ENCODE measurements around the gene SYT9.

The SYT9 gene

DNA sequence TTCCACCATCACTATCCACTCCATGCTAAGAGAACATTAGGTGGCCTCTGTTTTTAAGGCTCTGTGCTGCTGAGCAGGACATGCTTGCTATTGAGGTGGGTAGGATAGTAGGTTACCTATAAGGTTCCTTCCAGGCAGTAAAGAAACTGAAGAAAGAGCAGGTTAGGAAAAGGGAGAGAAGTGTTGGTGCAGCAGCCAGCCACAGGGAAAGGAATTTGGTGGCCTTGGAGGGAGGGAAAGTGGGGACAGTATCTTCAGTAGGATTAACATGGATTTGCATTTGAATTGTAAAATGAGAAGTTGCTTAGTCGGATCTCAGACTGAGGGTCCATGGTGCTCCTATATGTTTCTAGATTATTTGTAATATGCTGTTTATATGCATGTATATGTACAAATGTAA is 184.4 kb downstream of the SYT9 start:
- Histone ChIP-seq H3K27ac (ENCODE audit: low read depth, low read length) (no peak overlapping the region), H3K9ac (ENCODE audit: low read length in 5 of 5) (no peak overlapping the region), H3K27me3 (ENCODE audit: control insufficient read depth in 5 of 5, insufficient read depth in 4 of 5, low read length in 5 of 5) (no peaks in the 10 kb centered on the region), H3K4me3 (ENCODE audit: low read depth in 1 of 5, low read length in 5 of 5) (no peak overlapping the region), H3K4me1 (ENCODE audit: control insufficient read depth in 5 of 5, insufficient read depth in 5 of 5, low read length in 5 of 5) (peaks cover 0 to 5% (median 3%) of the 10 kb centered on the region in 5 donors), H3K36me3 (ENCODE audit: control insufficient read depth in 5 of 5, insufficient read depth in 5 of 5, low read length in 5 of 5) (no peaks in the 10 kb centered on the region), H3K9me3 (ENCODE audit: control insufficient read depth in 5 of 5, low read length in 5 of 5) (no peaks in the 10 kb centered on the region)

GRCh38 chr11:7436657-7437056 is 185.0 kb downstream of the SYT9 start:
- Histone ChIP-seq H3K4me3 (ENCODE audit: low read depth in 1 of 5, low read length in 5 of 5) (no peak overlapping the region), H3K4me1 (ENCODE audit: control insufficient read depth in 5 of 5, insufficient read depth in 5 of 5, low read length in 5 of 5) (peaks cover 0 to 5% (median 3%) of the 10 kb centered on the region in 5 donors), H3K9ac (ENCODE audit: low read length in 5 of 5) (no peak overlapping the region), H3K27me3 (ENCODE audit: control insufficient read depth in 5 of 5, insufficient read depth in 4 of 5, low read length in 5 of 5) (no peaks in the 10 kb centered on the region), H3K36me3 (ENCODE audit: control insufficient read depth in 5 of 5, insufficient read depth in 5 of 5, low read length in 5 of 5) (no peaks in the 10 kb centered on the region), H3K9me3 (ENCODE audit: control insufficient read depth in 5 of 5, low read length in 5 of 5) (no peaks in the 10 kb centered on the region), H3K27ac (ENCODE audit: low read depth, low read length) (no peak overlapping the region)

DNA sequence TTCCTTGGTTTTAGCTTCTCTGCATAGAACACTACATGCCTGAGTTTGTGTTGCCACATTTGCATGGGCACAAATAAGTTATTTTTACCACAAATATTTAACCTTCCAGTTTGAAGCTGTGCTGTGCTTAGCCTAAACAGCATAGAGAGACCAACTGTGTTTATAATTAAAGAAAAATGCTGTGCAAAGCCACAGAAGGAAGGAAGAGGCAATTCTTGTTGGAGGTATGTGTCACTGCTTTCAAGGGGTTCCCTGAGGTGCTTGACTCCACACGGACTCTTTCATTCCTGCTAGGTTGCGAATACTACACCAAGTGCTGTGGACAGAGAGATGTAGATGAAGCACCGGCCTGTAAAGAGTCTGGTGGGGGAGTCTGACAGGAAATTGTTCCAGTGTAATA is 186.0 kb downstream of the SYT9 start:
- H3K9ac ChIP-seq (ENCODE audit: low read length in 5 of 5): no peak overlapping the region

GRCh38 chr11:7439746-7440320 is 188.1 kb downstream of the SYT9 start:
- no peak overlapping the region for H3K9ac ChIP-seq (ENCODE audit: low read length in 5 of 5)

More for the DNA sequence above, 186.0 kb downstream of the SYT9 start:
- Histone ChIP-seq H3K36me3 (ENCODE audit: control insufficient read depth in 5 of 5, insufficient read depth in 5 of 5, low read length in 5 of 5) (no peaks in the 10 kb centered on the region), H3K27ac (ENCODE audit: low read depth, low read length) (no peak overlapping the region), H3K4me1 (ENCODE audit: control insufficient read depth in 5 of 5, insufficient read depth in 5 of 5, low read length in 5 of 5) (peaks cover 0 to 5% (median 3%) of the 10 kb centered on the region in 5 donors), H3K4me3 (ENCODE audit: low read depth in 1 of 5, low read length in 5 of 5) (no peak overlapping the region), H3K9me3 (ENCODE audit: control insufficient read depth in 5 of 5, low read length in 5 of 5) (no peaks in the 10 kb centered on the region), H3K27me3 (ENCODE audit: control insufficient read depth in 5 of 5, insufficient read depth in 4 of 5, low read length in 5 of 5) (no peaks in the 10 kb centered on the region)

GRCh38 chr11:7442588-7443215 is 191.0 kb downstream of the SYT9 start:
- H3K4me1 ChIP-seq (ENCODE audit: control insufficient read depth in 5 of 5, insufficient read depth in 5 of 5, low read length in 5 of 5): no peaks in the 10 kb centered on the region
- H3K27me3 ChIP-seq (ENCODE audit: control insufficient read depth in 5 of 5, insufficient read depth in 4 of 5, low read length in 5 of 5): peaks cover 0 to 4% (median 0%) of the 10 kb centered on the region in 5 donors
- H3K36me3 ChIP-seq (ENCODE audit: control insufficient read depth in 5 of 5, insufficient read depth in 5 of 5, low read length in 5 of 5): no peaks in the 10 kb centered on the region
- no peaks in the 10 kb centered on the region for H3K9me3 ChIP-seq (ENCODE audit: control insufficient read depth in 5 of 5, low read length in 5 of 5)
- H3K27ac ChIP-seq (ENCODE audit: low read depth, low read length): no peak overlapping the region
- no peak overlapping the region for H3K4me3 ChIP-seq (ENCODE audit: low read depth in 1 of 5, low read length in 5 of 5)
- no peak overlapping the region for H3K9ac ChIP-seq (ENCODE audit: low read length in 5 of 5)

More at GRCh38 chr11:7439746-7440320, 188.1 kb downstream of the SYT9 start:
- Histone ChIP-seq H3K9me3 (ENCODE audit: control insufficient read depth in 5 of 5, low read length in 5 of 5) (no peaks in the 10 kb centered on the region), H3K36me3 (ENCODE audit: control insufficient read depth in 5 of 5, insufficient read depth in 5 of 5, low read length in 5 of 5) (no peaks in the 10 kb centered on the region), H3K27me3 (ENCODE audit: control insufficient read depth in 5 of 5, insufficient read depth in 4 of 5, low read length in 5 of 5) (peaks cover 0 to 3% (median 0%) of the 10 kb centered on the region in 5 donors), H3K27ac (ENCODE audit: low read depth, low read length) (no peak overlapping the region), H3K4me1 (ENCODE audit: control insufficient read depth in 5 of 5, insufficient read depth in 5 of 5, low read length in 5 of 5) (peaks cover 0 to 5% (median 3%) of the 10 kb centered on the region in 5 donors), H3K4me3 (ENCODE audit: low read depth in 1 of 5, low read length in 5 of 5) (no peak overlapping the region)

DNA sequence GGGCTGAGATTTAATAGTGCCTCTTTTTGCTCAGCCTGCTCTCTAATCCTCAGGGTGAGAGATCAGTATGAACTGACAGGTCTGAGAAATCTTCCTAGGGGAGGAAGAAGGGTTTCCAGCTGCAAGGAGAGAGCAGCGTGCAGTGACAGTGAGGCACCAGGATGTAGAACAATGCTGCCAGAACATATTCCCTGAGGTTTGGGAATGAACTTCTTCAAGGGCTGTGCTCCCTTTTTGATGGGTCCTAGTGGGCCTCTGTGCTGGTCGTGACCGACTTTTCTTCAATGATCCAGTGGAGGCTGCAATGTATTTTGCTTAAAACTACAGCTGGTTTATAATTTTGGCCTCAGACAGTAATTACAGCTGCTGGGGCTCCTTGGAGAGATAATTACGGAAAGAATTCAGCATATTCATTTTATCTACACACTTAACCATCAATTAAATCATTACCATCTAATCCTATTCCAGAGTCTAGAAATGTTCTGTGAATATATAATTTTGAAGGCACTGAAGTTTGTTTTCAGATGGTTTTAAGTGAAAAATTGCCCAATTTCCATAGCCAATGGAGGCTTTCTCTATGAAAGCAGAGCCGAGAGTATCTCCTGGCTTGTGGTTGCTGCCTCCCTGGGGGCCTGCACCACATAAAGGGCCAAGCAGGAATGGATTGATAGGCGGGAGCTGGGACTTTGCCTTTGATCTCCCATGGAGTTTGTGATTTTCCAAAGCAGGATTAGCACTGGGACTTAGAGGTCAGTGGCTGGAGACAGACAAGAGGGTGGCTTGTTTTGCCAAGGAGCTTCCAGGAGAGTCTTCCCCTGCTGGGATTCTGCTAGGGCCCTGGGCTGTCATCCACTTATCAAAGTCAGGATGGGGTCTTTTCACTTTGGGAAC is 192.6 kb downstream of the SYT9 start:
- H3K27ac ChIP-seq (ENCODE audit: low read depth, low read length): no peak overlapping the region
- no peak overlapping the region for H3K9ac ChIP-seq (ENCODE audit: low read length in 5 of 5)

DNA sequence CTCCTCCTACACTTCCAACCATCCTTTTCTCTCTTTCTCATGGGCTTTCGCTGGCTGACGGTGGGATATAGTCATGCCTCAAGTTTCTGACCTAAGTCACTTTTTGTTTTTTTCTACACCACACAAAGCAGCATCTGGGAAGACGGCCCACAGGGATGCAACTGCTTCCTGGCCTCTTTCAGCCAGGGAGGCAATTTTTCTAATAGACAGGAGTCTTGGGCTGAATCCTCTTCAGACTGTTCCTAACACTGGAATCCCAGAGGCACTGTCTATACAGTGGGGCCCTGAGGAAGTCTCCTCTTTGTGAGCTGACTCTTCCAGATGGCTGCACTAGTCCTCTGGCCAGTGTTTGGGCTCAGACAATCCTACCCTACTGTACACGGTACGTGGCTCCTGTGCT is 193.9 kb downstream of the SYT9 start:
- no peaks in the 10 kb centered on the region for H3K9me3 ChIP-seq (ENCODE audit: control insufficient read depth in 5 of 5, low read length in 5 of 5)
- peaks cover 0 to 4% (median 0%) of the 10 kb centered on the region in 5 donors for H3K27me3 ChIP-seq (ENCODE audit: control insufficient read depth in 5 of 5, insufficient read depth in 4 of 5, low read length in 5 of 5)
- no peak overlapping the region for H3K4me3 ChIP-seq (ENCODE audit: low read depth in 1 of 5, low read length in 5 of 5)
- H3K27ac ChIP-seq (ENCODE audit: low read depth, low read length): no peak overlapping the region
- H3K4me1 ChIP-seq (ENCODE audit: control insufficient read depth in 5 of 5, insufficient read depth in 5 of 5, low read length in 5 of 5): peaks cover 0 to 6% (median 0%) of the 10 kb centered on the region in 5 donors
- H3K36me3 ChIP-seq (ENCODE audit: control insufficient read depth in 5 of 5, insufficient read depth in 5 of 5, low read length in 5 of 5): no peaks in the 10 kb centered on the region
- no peak overlapping the region for H3K9ac ChIP-seq (ENCODE audit: low read length in 5 of 5)

More for the DNA sequence above, 192.6 kb downstream of the SYT9 start:
- Histone ChIP-seq H3K4me1 (ENCODE audit: control insufficient read depth in 5 of 5, insufficient read depth in 5 of 5, low read length in 5 of 5) (no peaks in the 10 kb centered on the region), H3K9me3 (ENCODE audit: control insufficient read depth in 5 of 5, low read length in 5 of 5) (no peaks in the 10 kb centered on the region), H3K27me3 (ENCODE audit: control insufficient read depth in 5 of 5, insufficient read depth in 4 of 5, low read length in 5 of 5) (peaks cover 0 to 4% (median 0%) of the 10 kb centered on the region in 5 donors), H3K4me3 (ENCODE audit: low read depth in 1 of 5, low read length in 5 of 5) (no peak overlapping the region), H3K36me3 (ENCODE audit: control insufficient read depth in 5 of 5, insufficient read depth in 5 of 5, low read length in 5 of 5) (no peaks in the 10 kb centered on the region)

- H3K9me3 ChIP-seq (ENCODE audit: control insufficient read depth in 5 of 5, low read length in 5 of 5): no peaks in the 10 kb centered on the region
- H3K27ac ChIP-seq (ENCODE audit: low read depth, low read length): no peak overlapping the region
- H3K4me1 ChIP-seq (ENCODE audit: control insufficient read depth in 5 of 5, insufficient read depth in 5 of 5, low read length in 5 of 5): peaks cover 0 to 6% (median 0%) of the 10 kb centered on the region in 5 donors
- H3K9ac ChIP-seq (ENCODE audit: low read length in 5 of 5): no peak overlapping the region
- H3K36me3 ChIP-seq (ENCODE audit: control insufficient read depth in 5 of 5, insufficient read depth in 5 of 5, low read length in 5 of 5): no peaks in the 10 kb centered on the region
- peaks cover 0 to 4% (median 0%) of the 10 kb centered on the region in 5 donors for H3K27me3 ChIP-seq (ENCODE audit: control insufficient read depth in 5 of 5, insufficient read depth in 4 of 5, low read length in 5 of 5)
- no peak overlapping the region for H3K4me3 ChIP-seq (ENCODE audit: low read depth in 1 of 5, low read length in 5 of 5)
Observed at GRCh38 chr11:7448201-7448600, 196.5 kb downstream of the SYT9 start.

- Histone ChIP-seq H3K27ac (ENCODE audit: low read depth, low read length) (no peak overlapping the region), H3K4me3 (ENCODE audit: low read depth in 1 of 5, low read length in 5 of 5) (no peak overlapping the region), H3K9ac (ENCODE audit: low read length in 5 of 5) (no peak overlapping the region), H3K4me1 (ENCODE audit: control insufficient read depth in 5 of 5, insufficient read depth in 5 of 5, low read length in 5 of 5) (peaks cover 0 to 6% (median 0%) of the 10 kb centered on the region in 5 donors), H3K9me3 (ENCODE audit: control insufficient read depth in 5 of 5, low read length in 5 of 5) (no peaks in the 10 kb centered on the region), H3K36me3 (ENCODE audit: control insufficient read depth in 5 of 5, insufficient read depth in 5 of 5, low read length in 5 of 5) (no peaks in the 10 kb centered on the region), H3K27me3 (ENCODE audit: control insufficient read depth in 5 of 5, insufficient read depth in 4 of 5, low read length in 5 of 5) (peaks cover 0 to 4% (median 0%) of the 10 kb centered on the region in 5 donors)
Observed at GRCh38 chr11:7449211-7449840, 197.6 kb downstream of the SYT9 start.
